Nephron progenitor cell (in vitro differentiated cells): ENCODE measurements around the gene MRPL57.
A peak's percentile ranks its signal among the peaks of the same experiment; 100 is the strongest.

Experiments used
- DNase-seq: peaks from one replicate; pipeline ENCODE4 v3.0.0; 2021
- H3K27ac Mint-ChIP-seq: 2 replicates; pipeline ENCODE4 v1.8.0; 2021; ENCODE audit warnings: mild to moderate bottlenecking, moderate library complexity, mixed read lengths
- H3K27me3 Mint-ChIP-seq: 2 replicates; pipeline ENCODE4 v1.8.0; 2021; ENCODE audit warnings: mild to moderate bottlenecking, low read depth, mixed read lengths; ENCODE audit not compliant: poor library complexity
- H3K36me3 Mint-ChIP-seq: 2 replicates; pipeline ENCODE4 v1.8.0; 2021; ENCODE audit warnings: low read depth, mixed read lengths
- H3K4me1 Mint-ChIP-seq: 2 replicates; pipeline ENCODE4 v1.8.0; 2021; ENCODE audit warnings: mixed read lengths
- H3K4me3 Mint-ChIP-seq: 2 replicates; pipeline ENCODE4 v1.8.0; 2021; ENCODE audit warnings: mild to moderate bottlenecking, moderate library complexity, mixed read lengths
- H3K9me3 Mint-ChIP-seq: 2 replicates; pipeline ENCODE4 v1.8.0; 2021; ENCODE audit warnings: mild to moderate bottlenecking, moderate library complexity, mixed read lengths
- TF ChIP-seq, protein P1 (sequence below): fragments of 200-600 bp; sonication (generic); IDR thresholded peaks from 2 replicates; pipeline ENCODE4 v1.5.0; 2021; ENCODE audit warnings: antibody characterized with exemption

The MRPL57 gene

DNA sequence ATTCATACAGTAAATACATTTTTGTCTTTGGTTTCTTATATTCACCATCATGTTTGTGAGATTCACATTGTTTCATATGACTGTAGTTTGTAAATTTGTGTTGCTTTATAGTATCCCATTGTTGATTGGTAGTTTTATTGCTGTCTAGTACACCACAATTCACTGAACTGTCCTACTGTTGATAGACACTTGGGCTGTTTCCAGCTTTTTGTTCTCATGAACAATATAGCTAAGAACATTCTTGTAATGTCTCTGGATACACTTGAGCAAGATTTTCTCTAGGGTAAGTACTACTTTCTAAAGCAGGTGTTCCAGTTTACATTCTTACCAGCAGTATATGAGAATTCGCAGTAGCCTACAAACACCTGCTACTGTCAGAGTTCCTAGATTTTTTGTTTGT lies 37.9 kb upstream of the MRPL57 start:
- peak overlapping the region; percentile 74 for H3K4me3 Mint-ChIP-seq
- peaks cover 11% of the 10 kb centered on the region for H3K27me3 Mint-ChIP-seq
- peaks cover 22% of the 10 kb centered on the region for H3K36me3 Mint-ChIP-seq
- peaks cover 12% of the 10 kb centered on the region for H3K9me3 Mint-ChIP-seq
- no peak overlapping the region for H3K27ac Mint-ChIP-seq
- no peak for DNase-seq
- peaks cover 33% of the 10 kb centered on the region for H3K4me1 Mint-ChIP-seq
- TF ChIP-seq, protein P1, sequence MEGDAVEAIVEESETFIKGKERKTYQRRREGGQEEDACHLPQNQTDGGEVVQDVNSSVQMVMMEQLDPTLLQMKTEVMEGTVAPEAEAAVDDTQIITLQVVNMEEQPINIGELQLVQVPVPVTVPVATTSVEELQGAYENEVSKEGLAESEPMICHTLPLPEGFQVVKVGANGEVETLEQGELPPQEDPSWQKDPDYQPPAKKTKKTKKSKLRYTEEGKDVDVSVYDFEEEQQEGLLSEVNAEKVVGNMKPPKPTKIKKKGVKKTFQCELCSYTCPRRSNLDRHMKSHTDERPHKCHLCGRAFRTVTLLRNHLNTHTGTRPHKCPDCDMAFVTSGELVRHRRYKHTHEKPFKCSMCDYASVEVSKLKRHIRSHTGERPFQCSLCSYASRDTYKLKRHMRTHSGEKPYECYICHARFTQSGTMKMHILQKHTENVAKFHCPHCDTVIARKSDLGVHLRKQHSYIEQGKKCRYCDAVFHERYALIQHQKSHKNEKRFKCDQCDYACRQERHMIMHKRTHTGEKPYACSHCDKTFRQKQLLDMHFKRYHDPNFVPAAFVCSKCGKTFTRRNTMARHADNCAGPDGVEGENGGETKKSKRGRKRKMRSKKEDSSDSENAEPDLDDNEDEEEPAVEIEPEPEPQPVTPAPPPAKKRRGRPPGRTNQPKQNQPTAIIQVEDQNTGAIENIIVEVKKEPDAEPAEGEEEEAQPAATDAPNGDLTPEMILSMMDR = no peak

DNA sequence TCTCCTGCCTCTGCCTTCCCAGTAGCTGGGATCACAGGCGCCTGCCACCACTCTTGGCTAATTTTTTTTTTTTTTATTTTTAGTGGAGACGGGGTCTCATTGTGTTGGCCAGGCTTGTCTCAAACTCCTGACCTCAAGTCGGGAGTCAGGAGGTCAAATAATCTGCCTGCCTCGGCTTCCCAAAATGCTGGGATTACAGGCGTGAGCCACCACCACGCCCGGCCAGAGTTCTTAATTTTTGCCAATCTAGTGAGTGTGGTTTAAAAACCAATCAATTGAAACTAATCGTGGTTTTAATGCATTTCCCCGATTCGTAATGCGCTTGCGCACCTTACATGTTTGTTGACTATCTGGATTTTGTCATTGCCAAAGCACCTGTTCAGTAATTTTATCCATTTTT lies 37.1 kb upstream of the MRPL57 start:
- no peak for DNase-seq
- Mint-ChIP-seq H3K36me3 (peaks cover 27% of the 10 kb centered on the region), H3K27ac (peak overlapping the region; percentile 99), H3K4me1 (peaks cover 36% of the 10 kb centered on the region), H3K9me3 (peaks cover 12% of the 10 kb centered on the region), H3K4me3 (peak overlapping the region; percentile 99), H3K27me3 (peaks cover 10% of the 10 kb centered on the region)
- TF ChIP-seq, protein P1 = no peak

DNA sequence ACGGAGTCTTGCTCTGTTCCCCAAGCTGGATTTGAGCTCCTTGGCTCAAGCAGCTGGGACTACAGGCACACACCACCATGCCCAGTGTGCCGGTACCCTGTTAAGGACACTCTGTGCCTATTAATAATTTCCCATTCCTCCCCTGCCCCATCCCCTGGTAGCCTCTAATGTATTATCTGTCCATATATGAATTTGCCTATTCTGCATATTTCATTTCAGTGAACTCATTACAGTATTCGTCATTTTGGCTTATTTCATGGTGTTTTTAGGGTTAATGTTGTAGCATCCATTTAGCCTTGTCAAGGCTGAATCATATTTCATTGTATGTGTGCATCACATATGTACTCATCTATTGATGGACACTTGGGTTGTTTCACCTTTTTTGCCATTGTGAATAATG lies 33.7 kb upstream of the MRPL57 start:
- Mint-ChIP-seq H3K9me3 (no peaks in the 10 kb centered on the region), H3K27ac (peak overlapping the region; percentile 82), H3K27me3 (peaks cover 7% of the 10 kb centered on the region), H3K4me1 (peaks cover 36% of the 10 kb centered on the region), H3K4me3 (peak overlapping the region; percentile 79), H3K36me3 (peaks cover 48% of the 10 kb centered on the region)
- TF ChIP-seq, protein P1 = no peak
- no peak for DNase-seq

DNA sequence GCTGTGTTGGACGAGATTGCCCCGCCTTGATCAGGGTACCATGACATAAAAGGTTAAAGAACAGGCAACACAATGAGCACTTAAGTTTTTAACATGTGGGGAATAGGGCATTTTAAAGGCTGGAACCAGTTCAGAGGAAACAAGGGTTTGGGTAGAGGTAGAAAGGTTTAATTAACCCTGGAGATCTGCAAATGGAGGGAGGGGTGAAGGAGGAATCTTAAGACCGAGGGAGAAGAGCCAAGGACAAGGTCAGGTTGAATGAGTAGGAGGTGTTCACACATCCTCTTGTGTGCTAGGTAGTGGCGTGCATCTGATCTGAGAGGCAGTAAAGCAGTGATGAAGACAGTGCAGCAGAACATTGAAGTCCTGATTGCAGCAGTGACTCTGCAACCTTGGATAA lies 28.6 kb upstream of the MRPL57 start:
- TF ChIP-seq, protein P1 = no peak
- Mint-ChIP-seq H3K27me3 (no peaks in the 10 kb centered on the region), H3K27ac (peak overlapping the region; percentile 81), H3K4me1 (peaks cover 29% of the 10 kb centered on the region), H3K36me3 (peaks cover 42% of the 10 kb centered on the region), H3K4me3 (no peak overlapping the region), H3K9me3 (no peaks in the 10 kb centered on the region)
- no peak for DNase-seq

DNA sequence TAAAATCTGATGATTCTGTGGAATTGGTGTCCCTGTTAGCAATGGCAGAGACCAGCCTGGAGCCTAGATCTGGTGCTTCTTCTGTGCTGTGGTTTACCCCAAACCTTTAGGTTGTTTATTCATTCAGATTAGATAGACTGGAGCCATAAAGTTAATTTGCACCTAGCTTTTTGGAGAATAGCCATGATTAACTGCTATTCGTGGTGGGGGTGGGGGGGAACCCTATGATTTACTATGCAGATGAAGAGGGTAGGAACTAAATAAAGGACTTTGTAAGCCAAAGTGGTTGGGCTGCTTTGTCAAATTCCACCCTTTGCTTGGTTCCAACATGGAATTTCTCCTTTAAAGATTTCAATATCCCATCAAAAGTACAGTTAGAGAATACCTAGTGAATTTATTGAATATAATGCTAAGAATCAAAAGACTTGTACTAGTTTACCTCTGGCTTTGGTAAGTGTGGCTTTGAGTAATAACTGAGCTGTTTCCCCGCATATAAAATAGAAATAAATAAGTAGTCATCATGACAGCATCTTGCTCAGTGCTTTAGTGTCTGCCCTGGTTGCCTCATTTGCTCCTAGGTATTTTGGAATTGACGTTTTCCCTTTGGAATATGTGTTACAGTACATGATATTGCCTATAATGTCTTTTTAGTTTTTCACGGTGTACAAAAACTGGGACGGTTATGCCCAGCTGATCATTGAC lies 27.8 kb upstream of the MRPL57 start:
- TF ChIP-seq, protein P1 = no peak
- H3K9me3 Mint-ChIP-seq = no peaks in the 10 kb centered on the region
- no peak overlapping the region for H3K4me3 Mint-ChIP-seq
- H3K36me3 Mint-ChIP-seq = peaks cover 38% of the 10 kb centered on the region
- H3K4me1 Mint-ChIP-seq = peaks cover 27% of the 10 kb centered on the region
- peak overlapping the region; percentile 17 for H3K27ac Mint-ChIP-seq
- DNase-seq = no peak
- H3K27me3 Mint-ChIP-seq = no peaks in the 10 kb centered on the region

DNA sequence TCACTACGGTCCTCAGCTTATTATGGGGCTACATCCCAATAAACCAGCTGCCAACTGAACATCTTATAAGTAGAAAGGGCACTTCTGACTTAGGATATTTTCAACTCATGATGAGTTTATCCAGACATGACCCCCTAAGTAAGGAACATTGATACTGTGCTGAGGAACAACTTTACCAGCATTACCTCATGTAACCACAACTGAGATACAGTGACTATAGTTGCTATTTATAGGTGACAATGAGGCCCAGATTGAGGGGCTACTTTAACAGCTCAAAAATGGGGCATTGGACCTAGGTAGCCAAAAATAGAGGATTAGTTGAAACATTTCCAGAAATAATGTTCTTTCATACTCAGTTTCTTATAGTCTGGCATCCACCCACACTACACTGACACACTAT lies 26.9 kb upstream of the MRPL57 start:
- DNase-seq = no peak
- Mint-ChIP-seq H3K27ac (no peak overlapping the region), H3K36me3 (peaks cover 41% of the 10 kb centered on the region), H3K4me1 (peaks cover 25% of the 10 kb centered on the region), H3K27me3 (no peaks in the 10 kb centered on the region), H3K9me3 (no peaks in the 10 kb centered on the region), H3K4me3 (no peak overlapping the region)
- TF ChIP-seq, protein P1 = no peak
